Activated T-cell treated with anti-CD3 and anti-CD28 coated beads, Interleukin-2, amount 50 U/mL, for 1 hour (primary cell): ENCODE measurements around the gene GFOD1.
"Not testable (repeated sequence)": the region's sequence is repeated elsewhere in the genome, so short reads cannot be mapped to it uniquely, and the experiment has no call there.

Experiments used
- DNase-seq: peaks from one replicate; pipeline ENCODE4 v3.0.0-alpha.2; 2020

The GFOD1 gene

DNA sequence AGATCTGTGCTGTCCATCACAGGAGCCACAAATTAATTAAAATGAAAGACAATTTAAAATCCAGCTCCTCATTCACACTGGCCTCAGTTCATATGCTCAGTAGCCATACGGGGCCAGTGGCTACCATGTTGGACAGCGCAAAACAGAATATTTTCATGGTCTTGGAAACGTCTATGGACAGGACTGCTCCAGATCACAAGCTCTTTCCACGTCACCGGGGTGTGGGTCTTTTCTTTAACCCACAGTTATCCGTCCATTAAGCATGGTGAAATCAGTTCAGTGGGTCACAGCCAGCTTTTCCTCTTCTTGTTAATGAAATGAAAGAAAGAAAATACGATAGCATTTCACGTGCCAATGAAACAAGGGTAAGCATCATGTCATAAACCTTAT lies 24.1 kb downstream of the GFOD1 start:
- DNase-seq, result no peak

DNA sequence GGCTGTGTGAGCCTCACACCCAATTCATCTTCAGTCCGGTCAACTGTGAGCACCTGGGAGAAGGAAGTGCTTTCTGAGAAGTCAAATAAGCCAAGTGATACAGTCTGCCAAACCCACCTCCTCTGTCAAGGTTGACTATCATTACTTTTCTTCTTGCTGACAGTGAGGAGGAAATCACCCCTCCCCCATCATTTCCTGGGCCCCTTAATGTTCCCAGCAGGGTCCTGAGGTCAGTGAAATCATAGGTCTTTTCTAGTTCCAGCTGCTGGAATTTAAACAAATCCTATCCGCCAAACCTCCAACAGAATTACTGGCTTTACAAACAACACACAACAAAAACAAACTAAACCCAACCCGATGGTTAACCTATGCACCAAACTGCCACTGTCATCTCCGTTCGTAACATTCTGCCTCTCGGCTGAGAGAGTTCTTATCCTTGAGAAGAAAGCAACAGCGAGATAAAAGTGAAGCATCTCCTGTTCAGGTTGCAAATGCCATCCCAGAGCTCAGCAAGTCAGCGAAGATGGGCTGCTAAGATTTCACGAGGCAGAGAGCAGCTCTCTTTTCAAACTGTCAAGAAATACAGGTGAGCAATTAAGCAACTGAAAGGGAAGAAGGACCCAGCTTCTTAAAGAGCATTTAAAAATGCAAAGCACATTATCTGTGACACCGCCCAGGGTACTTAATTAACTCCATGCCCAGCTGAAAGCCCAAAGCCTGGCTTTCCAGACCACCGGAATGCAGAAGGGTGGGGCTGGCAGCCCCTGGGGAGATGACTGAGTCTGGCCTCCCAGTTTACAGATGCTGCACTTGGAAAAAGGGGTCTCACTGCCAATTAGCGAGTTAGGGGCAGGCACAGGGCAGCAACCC lies 24.7 kb downstream of the GFOD1 start:
- no peak for DNase-seq

DNA sequence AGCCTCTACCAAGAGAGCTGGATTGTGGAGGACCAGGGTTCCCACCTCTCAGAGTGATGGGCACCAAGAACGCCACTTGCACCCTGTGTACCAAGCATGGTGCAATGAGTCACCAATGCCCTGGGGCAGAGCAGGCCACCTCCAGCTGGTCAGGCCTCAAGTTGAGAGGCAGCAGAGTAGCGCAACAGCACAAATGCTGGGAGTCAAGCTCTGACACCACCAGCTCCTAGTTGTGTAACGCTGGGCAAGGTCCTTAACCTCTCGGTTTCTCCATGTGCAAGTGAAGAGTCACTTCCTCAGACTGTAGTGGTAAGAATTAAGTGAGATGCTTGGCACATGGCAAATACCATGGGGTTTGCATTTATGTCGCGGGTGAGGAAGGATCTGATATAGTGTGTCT lies 25.6 kb downstream of the GFOD1 start:
- no peak for DNase-seq

DNA sequence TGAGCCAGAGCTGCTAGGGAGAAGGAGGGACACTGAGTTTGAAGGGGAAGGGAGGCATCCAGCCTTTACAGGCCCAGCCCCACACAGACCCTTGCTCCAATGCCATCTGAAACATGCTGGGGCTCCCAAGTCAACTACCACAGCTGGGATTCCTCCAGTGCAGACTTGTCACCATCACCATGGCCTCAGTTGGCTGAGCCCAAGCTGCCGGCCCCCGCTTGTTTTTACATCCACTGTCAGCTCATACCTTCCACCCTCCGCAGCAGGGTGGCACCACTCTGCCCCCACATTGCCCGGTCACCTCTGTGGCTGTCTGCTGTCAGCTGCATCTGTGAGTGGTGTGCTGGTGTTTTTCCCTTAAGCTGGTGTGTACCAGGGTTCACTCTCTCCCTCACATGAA lies 26.1 kb downstream of the GFOD1 start:
- no peak for DNase-seq

DNA sequence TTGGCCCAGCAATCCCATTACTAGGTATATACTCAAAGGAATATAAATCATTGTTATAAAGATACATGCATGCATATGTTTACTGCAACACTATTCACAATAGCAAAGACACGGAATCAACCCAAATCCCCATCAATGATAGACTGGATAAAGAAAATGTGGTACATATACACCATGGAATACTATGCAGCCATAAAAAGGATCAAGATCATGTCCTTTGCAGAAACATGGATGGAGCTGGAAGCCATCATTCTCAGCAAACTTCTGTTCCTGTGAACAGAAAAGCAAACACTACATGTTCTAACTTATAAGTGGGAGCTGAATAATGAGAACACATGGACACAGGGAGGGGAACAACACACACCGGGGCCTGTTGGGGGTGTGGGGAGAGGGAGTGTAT lies 27.1 kb downstream of the GFOD1 start:
- DNase-seq, result not testable (repeated sequence)

DNA sequence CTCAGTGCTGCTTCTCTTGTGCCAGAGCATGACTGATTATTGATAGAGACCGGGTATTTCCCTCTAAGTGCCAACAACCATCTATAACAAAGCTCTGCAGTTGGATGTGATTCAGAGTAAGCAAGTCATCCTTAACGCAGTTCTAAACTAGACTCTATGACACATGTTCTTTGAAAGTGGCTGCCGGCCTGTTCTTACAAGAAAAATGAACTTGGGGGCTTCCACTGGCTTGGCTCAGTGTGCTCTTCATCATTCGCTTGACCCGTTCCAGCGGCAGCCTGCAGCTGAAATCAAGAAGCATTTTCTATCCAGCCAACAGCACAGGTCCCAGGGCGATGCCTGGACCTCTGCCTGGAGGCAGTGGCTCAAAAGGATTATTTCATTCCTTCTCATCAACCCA lies 29.8 kb downstream of the GFOD1 start:
- no peak for DNase-seq

DNA sequence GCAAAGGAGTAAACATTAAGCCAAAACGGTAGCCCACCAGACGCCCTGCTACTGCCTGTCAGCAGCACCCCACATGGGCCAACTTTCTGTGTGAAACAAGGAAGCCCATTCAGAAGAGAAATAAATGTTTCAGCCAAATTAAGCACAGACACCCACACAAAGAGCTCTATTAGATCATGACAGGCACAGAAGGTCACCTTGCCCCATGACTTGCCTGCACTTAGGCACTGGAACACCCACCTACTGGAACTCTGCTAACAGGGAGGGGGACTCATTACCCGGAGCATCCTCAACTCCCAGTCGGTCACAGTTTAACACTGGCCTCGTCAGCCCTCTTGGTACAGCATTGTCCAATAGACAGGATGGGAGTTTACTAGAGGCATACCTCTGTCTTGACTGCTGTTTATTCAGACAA lies 31.8 kb downstream of the GFOD1 start:
- DNase-seq, result no peak

DNA sequence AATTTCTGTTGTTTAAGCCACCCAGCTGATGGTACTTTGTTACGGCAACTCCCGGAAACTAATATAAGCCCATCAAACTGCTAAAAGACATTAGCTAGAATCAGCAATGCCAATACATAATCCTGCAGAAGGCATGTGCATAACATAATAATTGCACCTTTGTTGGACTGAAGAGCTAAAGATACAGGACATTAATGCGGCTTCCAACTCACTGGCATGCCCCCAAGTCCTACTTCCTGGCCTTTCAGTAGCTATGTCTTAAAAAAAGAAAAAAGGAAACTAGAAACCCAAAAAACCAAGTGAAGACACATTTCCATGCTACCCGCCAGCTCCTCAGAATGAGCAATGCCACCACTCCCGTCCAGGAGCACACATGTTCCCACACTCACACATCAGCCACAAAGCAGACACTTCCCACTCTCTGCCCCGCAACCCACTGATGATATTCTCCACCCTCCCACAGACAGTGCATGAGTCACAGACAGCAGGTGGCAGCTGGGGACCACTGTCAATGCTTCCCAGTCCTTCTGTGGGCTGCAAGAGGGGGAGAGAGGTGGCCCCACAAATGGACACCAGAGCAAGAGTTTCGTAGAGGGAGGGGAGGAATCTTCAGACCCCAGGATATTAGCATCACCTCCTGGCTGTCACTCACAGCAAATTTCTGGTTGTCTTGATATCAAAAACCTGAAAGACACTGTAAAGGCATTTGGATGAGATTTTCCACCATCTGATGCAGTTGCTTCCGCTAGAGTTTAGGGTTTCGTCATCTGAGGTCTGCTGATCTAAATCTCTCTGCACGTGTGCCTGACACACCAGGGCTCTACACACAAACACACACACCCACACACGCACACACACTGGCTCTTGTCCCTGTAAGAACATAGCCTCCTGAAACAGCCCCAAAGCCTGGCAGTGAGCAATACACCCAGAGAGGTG lies 32.8 kb downstream of the GFOD1 start:
- DNase-seq, result peak; percentile 73

DNA sequence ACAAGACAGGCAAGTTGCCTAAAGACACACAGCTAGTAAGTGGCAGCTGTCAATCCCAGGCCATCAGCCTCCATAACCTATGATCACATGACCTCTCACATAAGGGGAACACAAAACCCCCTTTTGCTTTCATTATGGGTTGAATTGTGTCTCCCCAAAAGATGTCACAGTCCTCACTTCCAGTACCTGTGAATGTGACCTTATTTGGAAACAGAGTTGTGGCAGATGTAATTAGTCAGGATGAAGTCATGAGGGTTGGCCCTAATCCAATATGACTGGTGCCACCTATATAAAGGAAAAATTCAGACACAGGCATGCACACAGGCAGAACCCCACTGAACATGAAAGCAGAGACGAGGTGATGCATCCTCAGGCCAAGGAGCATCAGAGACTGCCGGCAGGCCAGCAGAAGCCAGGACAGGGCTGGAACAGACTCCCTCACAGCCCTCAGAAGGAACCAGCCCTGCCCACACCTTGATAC lies 33.6 kb downstream of the GFOD1 start:
- DNase-seq, result peak; percentile 38

DNA sequence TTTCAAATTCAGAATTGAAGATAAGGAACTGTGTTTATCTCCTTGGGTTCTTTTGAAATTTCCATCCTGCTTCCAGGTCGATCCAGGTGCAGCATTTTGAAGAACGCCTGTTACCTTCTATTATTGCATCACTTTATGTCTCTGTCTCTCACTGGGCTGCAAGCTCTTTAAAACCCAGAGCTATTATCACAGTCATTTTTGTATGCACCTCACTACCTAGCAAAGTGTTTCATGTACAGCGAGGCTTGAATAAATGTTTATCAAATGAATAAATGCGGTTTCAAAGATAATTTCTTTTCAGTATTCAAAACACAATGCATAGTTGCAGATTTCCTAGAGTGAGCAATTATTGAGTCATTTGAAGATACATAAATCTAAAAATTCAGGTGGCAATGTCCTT lies 34.2 kb downstream of the GFOD1 start:
- DNase-seq, result no peak

DNA sequence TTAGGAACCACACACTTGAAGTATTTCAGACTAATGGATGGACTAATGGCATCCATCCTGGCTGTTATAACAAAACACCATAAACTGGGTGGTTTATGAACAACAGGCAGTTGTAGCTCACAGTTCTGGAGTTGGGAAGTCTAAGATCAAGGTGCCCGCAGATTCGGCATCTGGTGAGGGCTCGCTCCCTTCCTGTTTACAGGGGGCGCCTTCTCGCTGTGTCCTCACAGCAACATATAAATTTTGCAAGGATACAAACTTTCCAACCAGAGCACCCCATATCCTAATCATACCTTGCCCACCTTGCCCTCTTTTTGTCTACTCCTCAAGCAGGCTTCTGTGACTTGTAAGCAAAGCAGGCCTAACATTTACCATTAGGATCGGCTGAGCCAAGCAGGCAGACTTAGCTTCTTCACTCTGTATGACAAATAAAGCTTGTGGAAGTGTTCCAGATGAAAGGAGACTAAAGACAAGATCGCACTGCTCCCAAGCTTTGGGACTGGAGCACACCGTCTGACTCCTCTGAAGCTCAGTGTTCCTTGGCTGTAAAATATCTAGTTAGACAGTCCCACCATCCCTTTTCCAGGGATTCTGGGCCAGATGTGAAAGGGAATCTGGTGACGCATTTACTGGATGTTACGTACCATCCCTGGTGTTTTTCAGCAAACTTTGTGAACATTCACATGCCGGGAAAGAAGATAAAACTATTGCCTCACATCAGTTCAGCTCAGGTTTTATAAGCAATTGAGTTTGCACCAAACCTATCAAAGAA lies 34.9 kb downstream of the GFOD1 start:
- DNase-seq, result no peak

DNA sequence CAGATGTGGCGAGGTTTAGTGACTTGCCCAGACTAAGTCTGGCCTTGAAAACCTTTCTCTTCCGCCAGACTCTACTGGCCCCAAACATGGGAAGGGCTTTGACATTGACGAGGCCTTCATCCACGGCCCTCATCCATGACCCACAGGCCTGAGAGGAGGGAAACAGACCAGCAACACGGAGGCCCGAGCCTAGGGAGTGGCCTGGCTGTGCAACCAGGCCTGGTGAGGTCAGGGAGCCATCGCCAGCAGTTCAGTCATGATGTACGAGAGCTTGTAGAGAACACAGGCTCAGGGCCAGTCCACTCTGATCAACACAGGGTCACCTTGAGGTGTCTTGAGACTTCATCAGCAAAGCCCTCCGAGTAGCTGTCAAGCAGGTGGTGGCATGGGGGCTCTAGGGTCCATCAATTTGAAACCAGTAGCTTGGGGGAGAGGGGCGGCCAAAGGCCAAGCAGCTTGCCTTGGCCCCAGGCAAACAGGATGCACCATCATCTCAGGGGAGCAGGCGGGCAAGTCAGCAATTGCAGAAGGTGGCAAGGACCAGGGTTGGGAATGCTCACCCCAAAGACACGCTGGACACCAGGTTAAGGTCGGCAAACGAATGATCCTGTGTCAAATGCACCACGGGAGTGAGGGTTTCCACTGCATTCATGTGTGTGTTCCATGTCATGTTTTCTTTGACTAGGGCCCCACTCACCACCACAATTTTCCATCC lies 36.1 kb downstream of the GFOD1 start:
- no peak for DNase-seq

DNA sequence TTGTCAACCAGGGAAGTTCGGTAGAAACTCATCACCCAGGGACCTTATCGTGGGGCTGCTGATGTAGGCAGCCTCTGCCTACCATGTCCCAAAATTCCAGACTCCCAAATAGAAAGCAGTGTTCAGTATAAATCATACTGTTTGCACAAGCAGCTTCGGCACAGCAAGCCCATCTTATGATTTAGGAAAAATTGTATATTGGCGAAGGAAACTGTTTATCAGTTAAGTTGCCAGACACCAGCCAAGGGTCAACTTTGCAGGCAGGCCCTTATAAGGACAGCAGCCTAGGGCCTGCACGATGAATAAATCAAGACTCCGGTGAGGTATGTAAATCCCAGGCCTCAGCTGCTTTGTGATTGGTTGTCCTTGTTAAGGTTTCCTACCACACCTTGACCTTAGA lies 36.8 kb downstream of the GFOD1 start:
- no peak for DNase-seq

DNA sequence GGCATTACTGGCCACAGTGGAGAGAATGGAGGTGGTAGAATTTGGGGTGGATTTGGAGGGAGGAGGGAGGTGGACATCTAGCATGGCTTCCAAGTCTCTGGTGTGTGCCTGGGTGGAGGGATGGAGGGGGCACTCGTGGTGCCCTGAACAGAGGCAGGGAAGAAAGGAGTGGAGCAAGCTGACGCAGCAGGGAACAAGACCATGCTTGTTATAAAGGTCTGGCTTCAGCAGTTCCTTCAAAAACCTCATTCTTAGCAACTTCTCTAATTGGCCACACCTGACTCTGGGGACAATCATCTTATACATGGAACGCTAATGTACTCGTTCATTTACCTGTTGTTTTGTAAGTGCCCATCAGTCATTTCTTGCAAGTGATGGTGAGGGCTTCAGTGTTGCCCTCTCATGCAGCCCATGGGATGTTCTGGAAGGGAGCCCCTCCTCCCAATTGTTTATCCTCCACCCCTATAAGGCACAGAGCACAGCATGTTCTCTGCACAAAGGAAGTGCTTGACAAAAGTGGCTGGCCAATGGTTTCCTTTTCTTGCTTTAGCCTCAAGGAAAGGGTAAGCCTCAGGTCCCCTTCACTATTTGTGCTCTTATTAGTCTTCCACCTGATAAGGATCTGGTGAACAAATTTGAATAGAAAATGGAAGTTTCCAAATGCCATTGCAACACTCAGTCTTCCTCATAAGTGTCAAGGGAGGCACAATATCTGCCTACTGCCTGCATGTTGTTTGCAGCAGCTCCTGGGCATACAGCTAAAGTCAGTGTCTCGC lies 39.3 kb downstream of the GFOD1 start:
- no peak for DNase-seq

DNA sequence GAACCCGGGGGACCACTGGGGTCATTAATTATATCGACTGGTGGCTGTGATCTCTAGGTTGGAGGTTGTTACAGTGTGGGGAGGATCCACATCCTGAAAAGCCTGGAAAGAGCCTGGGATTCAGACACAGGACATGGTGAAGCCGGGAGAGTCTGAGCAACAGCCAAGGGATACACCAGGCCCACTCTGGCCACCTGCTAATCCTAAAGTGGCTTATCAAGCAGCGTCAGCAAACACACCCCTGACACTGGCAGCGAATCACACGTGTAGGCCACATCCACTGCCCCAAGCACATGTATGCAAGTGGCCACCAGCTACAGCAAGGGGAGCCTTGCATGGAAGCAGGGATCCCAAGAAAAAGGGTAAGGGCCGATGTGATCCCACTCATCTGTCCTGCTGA lies 41.0 kb downstream of the GFOD1 start:
- no peak for DNase-seq

DNA sequence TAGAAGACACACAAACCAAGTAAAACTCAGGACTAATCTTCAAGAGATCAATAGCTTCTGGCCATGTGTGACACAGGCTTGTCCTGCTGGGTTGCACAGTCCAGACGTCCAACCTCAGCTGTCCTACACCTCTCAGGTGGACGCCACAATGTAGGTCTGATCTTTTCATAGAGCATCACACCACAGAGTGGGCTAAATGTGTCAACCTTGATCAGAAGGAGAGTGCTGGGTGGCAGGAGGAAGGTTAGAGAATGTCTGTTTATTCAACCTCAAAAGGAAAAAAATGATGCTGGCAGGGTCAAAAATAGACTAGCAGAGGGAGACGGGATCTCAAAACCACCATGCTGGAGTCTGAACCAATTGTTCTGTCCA lies 41.7 kb downstream of the GFOD1 start:
- DNase-seq, result no peak

DNA sequence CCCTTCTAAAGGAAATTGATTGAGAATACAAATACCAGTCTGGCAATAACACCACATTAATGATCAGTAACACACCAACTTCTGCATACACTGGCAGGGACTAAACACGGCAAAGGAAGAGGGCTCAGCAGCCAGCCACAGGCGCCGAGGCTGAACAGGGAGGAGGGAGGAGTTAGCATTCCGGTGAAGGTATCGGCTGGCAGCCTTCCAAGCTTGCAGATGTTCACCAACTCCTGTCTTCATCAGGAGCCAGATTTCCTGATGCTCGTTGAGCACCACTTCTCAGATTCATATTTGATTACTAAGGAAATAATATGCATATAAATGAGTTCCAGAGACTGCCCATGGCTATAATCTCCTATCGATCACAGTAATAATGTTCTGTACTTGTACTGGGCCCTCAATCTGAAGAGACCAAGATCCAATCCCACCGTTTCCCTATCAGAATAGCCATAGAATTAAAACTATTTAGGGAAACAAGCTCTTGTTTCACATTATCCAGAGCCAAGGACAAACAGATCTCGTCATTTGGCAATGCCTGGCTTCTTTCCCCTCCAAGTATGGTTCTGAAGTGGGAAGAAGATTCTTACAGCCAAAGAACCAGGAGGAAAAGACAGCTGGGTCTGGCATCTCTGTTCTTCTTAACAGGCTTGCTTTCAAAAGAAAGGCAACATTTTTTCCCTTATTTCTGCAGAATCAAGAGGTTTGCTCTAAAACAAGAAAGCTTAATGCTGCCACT lies 42.2 kb downstream of the GFOD1 start:
- no peak for DNase-seq

DNA sequence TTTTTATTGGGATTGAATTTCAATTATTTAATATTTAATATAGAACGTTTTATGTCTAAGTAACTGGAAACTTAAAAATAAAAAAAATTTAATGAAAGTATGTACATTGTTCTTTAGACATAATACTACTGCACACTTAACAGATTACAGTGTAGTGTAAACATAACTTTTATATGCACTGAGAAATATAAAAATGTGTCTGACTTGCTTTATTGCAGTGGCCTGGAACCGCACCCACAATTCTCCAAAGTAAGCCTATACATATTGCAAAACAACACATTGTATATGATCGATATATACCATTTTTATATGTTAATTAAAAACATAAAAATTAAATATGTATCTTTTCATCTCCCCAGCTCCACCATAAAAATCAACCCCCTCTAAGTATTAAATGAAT lies 42.8 kb downstream of the GFOD1 start:
- no peak for DNase-seq

DNA sequence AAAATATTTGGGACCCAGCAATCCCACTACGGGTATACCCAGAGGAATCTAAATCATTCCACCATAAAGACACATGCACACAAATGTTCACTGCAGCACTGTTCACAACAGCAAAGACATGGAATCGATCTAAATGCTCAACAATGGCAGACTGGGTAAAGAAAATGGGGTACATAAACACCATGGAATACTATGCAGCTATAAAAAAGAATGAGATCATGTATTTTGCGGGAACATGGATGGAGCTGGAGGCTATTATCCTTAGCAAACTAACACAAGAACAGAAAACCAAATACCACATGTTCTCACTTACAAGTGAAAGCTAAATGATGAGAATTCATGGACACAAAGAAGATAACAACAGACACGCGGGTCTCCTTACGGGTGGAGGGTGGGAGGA lies 43.4 kb downstream of the GFOD1 start:
- not testable (repeated sequence) for DNase-seq

DNA sequence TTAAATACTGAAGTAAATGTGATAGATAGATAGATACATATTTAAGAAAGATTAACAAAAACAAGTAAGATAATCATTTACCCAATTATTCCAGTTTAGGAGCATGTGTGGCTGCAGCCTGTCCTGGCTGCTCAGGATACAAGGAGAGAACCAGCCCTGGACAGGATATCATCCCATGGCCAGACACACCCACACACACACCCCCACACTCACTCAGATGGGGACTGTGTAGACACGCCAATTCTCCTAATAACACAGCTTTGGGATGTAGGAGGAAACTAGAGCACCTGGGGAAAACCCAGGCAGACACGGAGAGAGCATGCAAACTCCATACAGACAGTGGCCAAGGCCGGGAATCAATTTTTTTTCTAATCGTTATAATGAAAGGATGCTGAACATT lies 45.6 kb downstream of the GFOD1 start:
- no peak for DNase-seq

DNA sequence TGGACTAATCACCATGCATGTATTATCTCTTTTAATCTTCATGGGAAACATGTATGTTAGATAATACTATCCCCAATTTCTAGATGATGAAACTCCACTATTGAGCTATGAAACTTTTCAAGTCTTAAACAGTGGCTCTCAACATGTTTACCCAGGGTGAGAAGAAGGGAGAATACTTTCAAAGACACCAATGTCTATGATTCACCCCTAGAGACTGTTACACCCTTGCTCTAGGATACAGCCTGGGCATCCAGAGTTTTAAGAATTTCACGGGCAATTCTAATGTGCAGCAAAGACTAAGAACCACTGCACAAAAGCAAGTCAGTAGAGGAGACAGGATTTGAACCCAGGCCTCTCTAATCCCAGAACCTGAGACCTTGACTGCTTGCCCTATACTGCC lies 47.8 kb downstream of the GFOD1 start:
- DNase-seq, result no peak
